Esophagus muscularis mucosa (tissue), 4 donors: ENCODE data around the gene ARAF. TPM values are rescaled to one million over a fixed set of nuclear protein-coding genes. Genes with fewer than 3 reads are reported as not detected.

Experiments
- DNase-seq: peaks from one replicate; pipeline ENCODE4 v3.0.0-alpha.2; 2017; ENCODE audit errors: extremely low spot score
- H3K27ac ChIP-seq, 4 donors: fragments of 200-600 bp; sonication (generic); replicated peaks in 1 of 4; 1 replicate in 3 of 4; 2 replicates in 1 of 4; pipeline ENCODE4 v1.5.1; 2016 to 2019; ENCODE audit warnings: mild to moderate bottlenecking in 1 of 4
- H3K27me3 ChIP-seq, 4 donors: fragments of 200-600 bp; sonication (generic); one replicate each; pipeline versions ENCODE4 v1.5.1 to v1.6.0; 2016 to 2019
- H3K36me3 ChIP-seq, 4 donors: fragments of 200-600 bp; sonication (generic); one replicate each; pipeline ENCODE4 v1.5.1; 2016 to 2019
- H3K4me1 ChIP-seq, 4 donors: fragments of 200-600 bp; sonication (generic); one replicate each; pipeline ENCODE4 v1.5.1; 2016 to 2019
- H3K4me3 ChIP-seq, 4 donors: fragments of 200-600 bp; sonication (generic); 1 replicate in 2 of 4; 2 replicates in 2 of 4; pipeline ENCODE4 v1.5.1; 2016 to 2019; ENCODE audit warnings: mild to moderate bottlenecking in 4 of 4, moderate library complexity in 1 of 4
- H3K9me3 ChIP-seq, 4 donors: fragments of 200-600 bp; sonication (generic); 1 replicate in 3 of 4; 2 replicates in 1 of 4; pipeline ENCODE4 v1.5.1; 2016 to 2019
- CTCF ChIP-seq, 3 experiments: fragments of 200-600 bp in 2 of 3; fragments of 450-650 bp in 1 of 3; sonication (generic) in 2 of 3; IDR thresholded peaks; one replicate each; pipeline ENCODE4 v1.5.1; 2017 to 2019; ENCODE audit warnings: antibody characterized with exemption in 3 of 3, mild to moderate bottlenecking in 2 of 3, moderate library complexity in 1 of 3
- EP300 ChIP-seq: sonication (generic); formaldehyde crosslinking; IDR thresholded peaks from one replicate; pipeline ENCODE4 v1.6.1; 2017; ENCODE audit warnings: antibody characterized with exemption
- POLR2A ChIP-seq: fragments of 450-650 bp; IDR thresholded peaks from one replicate; pipeline ENCODE4 v1.6.1; 2017; ENCODE audit warnings: antibody characterized with exemption, moderate library complexity, mild to moderate bottlenecking, low read depth
- POLR2AphosphoS5 ChIP-seq, 2 donors: sonication (generic); formaldehyde crosslinking; IDR thresholded peaks; one replicate each; pipeline ENCODE4 v1.6.1; 2017; ENCODE audit warnings: antibody characterized with exemption in 2 of 2
- WGBS: methylation state at CpG from one replicate; pipeline ENCODE4 v1.1.5; 2018; 5-methylcytosine and 5-hydroxymethylcytosine counted together
- intact Hi-C: fragments of 100-400 bp; cut with DNase I; formaldehyde crosslinking; loops from one replicate; pipeline ENCODE4 v1.15.1; 2023
- total RNA-seq, 4 donors: library from RNA; depleted of rRNA; stranded (reverse); fragments of >200 nt; gene quantifications; one replicate each; pipeline versions ENCODE4 v1.1.0 to v1.2.1, GENCODE V29; 2016

The ARAF gene
- total RNA-seq, 4 donors from 2014 or later: 39.3 to 49.6 (median 42.8) TPM

GRCh38 chrX:47577424-47577823 is 16.4 kb downstream of the ARAF start:
- peaks cover 0 to 9% (median 0%) of the 10 kb centered on the region in 4 donors for H3K27me3 ChIP-seq
- H3K27ac ChIP-seq: no peak overlapping the region
- 61% methylated on average over 8 of the region's 9 CpGs for WGBS
- DNase-seq: no peak
- no peak overlapping the region for H3K4me3 ChIP-seq
- TF ChIP-seq POLR2AphosphoS5 (IDR thresholded peaks at IDR 0.05) (no peak), POLR2A (no peak), CTCF (IDR thresholded peaks at IDR 0.05) (no peak), EP300 (no peak)
- no peaks in the 10 kb centered on the region for H3K9me3 ChIP-seq
- peaks cover 2 to 28% (median 26%) of the 10 kb centered on the region in 4 donors for H3K4me1 ChIP-seq
- H3K36me3 ChIP-seq: no peaks in the 10 kb centered on the region
- intact Hi-C loops: no loop called here

GRCh38 chrX:47577901-47578300 is 16.9 kb downstream of the ARAF start:
- H3K27me3 ChIP-seq: peaks cover 0 to 9% (median 0%) of the 10 kb centered on the region in 4 donors
- 56% methylated on average over 2 of the region's 3 CpGs for WGBS
- H3K36me3 ChIP-seq: no peaks in the 10 kb centered on the region
- no peak for TF ChIP-seq POLR2AphosphoS5 (IDR thresholded peaks at IDR 0.05)
- TF ChIP-seq POLR2A: no peak
- no peak for TF ChIP-seq CTCF (IDR thresholded peaks at IDR 0.05)
- no peak for TF ChIP-seq EP300
- peaks cover 2 to 31% (median 27%) of the 10 kb centered on the region in 4 donors for H3K4me1 ChIP-seq
- no peaks in the 10 kb centered on the region for H3K9me3 ChIP-seq
- no peak overlapping the region for H3K4me3 ChIP-seq
- DNase-seq: peak; percentile 42
- H3K27ac ChIP-seq: no peak overlapping the region
- intact Hi-C loops: no loop called here

- TF ChIP-seq EP300: no peak
- no peak for TF ChIP-seq CTCF (IDR thresholded peaks at IDR 0.05)
- TF ChIP-seq POLR2AphosphoS5 (IDR thresholded peaks at IDR 0.05): no peak
- TF ChIP-seq POLR2A: no peak
- peak; percentile 62 for DNase-seq
- no peak overlapping the region for H3K27ac ChIP-seq
- 100% methylated on average over 1 of the region's 16 CpGs for WGBS
- H3K4me1 ChIP-seq: peaks cover under 1 to 31% (median 26%) of the 10 kb centered on the region in 4 donors
- H3K36me3 ChIP-seq: no peaks in the 10 kb centered on the region
- no peak overlapping the region for H3K4me3 ChIP-seq
- H3K27me3 ChIP-seq: peaks cover 0 to 9% (median 0%) of the 10 kb centered on the region in 4 donors
- H3K9me3 ChIP-seq: no peaks in the 10 kb centered on the region
- intact Hi-C loops: no loop called here
Measured at GRCh38 chrX:47578692-47579091, 17.7 kb downstream of the ARAF start.

GRCh38 chrX:47579537-47579936 is 18.5 kb downstream of the ARAF start:
- Histone ChIP-seq H3K9me3 (no peaks in the 10 kb centered on the region), H3K27me3 (peaks cover 0 to 1% (median 0%) of the 10 kb centered on the region in 4 donors), H3K4me1 (peaks cover 0 to 25% (median 20%) of the 10 kb centered on the region in 4 donors), H3K27ac (no peak overlapping the region), H3K36me3 (no peaks in the 10 kb centered on the region), H3K4me3 (no peak overlapping the region)
- TF ChIP-seq POLR2A (no peak), EP300 (no peak), POLR2AphosphoS5 (IDR thresholded peaks at IDR 0.05) (no peak), CTCF (IDR thresholded peaks at IDR 0.05) (no peak)
- WGBS: 63% methylated on average over 9 of the region's 9 CpGs
- peak; percentile 90 for DNase-seq
- intact Hi-C loops: no loop called here
